Neural crest cell (in vitro differentiated cells): ENCODE data around the gene NAALAD2. TPM values are rescaled to one million over a fixed set of nuclear protein-coding genes. Genes with fewer than 3 reads are reported as not detected.
A peak's percentile ranks its signal among the peaks of the same experiment; 100 is the strongest.
"Not testable (repeated sequence)": the region's sequence is repeated elsewhere in the genome, so short reads cannot be mapped to it uniquely, and the experiment has no call there.

ENCODE experiments used
- DNase-seq: peaks from one replicate; pipeline ENCODE4 v3.0.0; 2021; ENCODE audit warnings: low read depth, mixed read lengths, low spot score
- H3K27ac Mint-ChIP-seq: one replicate; pipeline ENCODE4 v1.8.0; 2021; ENCODE audit warnings: mild to moderate bottlenecking, mixed read lengths; ENCODE audit not compliant: unreplicated experiment
- H3K27me3 Mint-ChIP-seq: 2 replicates; pipeline ENCODE4 v1.8.0; 2021; ENCODE audit warnings: low read depth, mild to moderate bottlenecking, mixed read lengths
- H3K36me3 Mint-ChIP-seq: 2 replicates; pipeline ENCODE4 v1.8.0; 2021; ENCODE audit warnings: low read depth, mild to moderate bottlenecking, mixed read lengths
- H3K4me1 Mint-ChIP-seq: 2 replicates; pipeline ENCODE4 v1.8.0; 2021; ENCODE audit warnings: mixed read lengths
- H3K4me3 Mint-ChIP-seq: one replicate; pipeline ENCODE4 v1.8.0; 2021; ENCODE audit warnings: mild to moderate bottlenecking, mixed read lengths
- H3K9me3 Mint-ChIP-seq: 2 replicates; pipeline ENCODE4 v1.8.0; 2021; ENCODE audit warnings: mixed read lengths
- CTCF ChIP-seq: fragments of 200-600 bp; sonication (generic); conservative IDR thresholded peaks from 2 replicates; pipeline ENCODE4 v1.5.0; 2021; ENCODE audit warnings: antibody characterized with exemption, mild to moderate bottlenecking
- long read RNA-seq: library from polyadenylated mRNA; unstranded; transcript quantifications from one replicate; pipeline ENCODE4 v2.0.0, GENCODE V29; 2020
- total RNA-seq: library from RNA; stranded (reverse); gene quantifications from 2 replicates; pipeline ENCODE4 v1.2.1, GENCODE V29; 2021

Gene NAALAD2
- total RNA-seq, result 16.1 and 16.7 TPM in 2 replicates
- long read RNA-seq, transcript NAALAD2-210 (19 exons, 3,600 nt), result major isoform, 10 of 49 reads
- long read RNA-seq, transcript NAALAD2-208 (7 exons, 1,504 nt), result minor isoform, 5 of 49 reads
- long read RNA-seq, partial matches to known transcripts, result 20 of 49 reads
- long read RNA-seq, other reads (novel, unspliced or antisense), result 13 of 49 reads

DNA sequence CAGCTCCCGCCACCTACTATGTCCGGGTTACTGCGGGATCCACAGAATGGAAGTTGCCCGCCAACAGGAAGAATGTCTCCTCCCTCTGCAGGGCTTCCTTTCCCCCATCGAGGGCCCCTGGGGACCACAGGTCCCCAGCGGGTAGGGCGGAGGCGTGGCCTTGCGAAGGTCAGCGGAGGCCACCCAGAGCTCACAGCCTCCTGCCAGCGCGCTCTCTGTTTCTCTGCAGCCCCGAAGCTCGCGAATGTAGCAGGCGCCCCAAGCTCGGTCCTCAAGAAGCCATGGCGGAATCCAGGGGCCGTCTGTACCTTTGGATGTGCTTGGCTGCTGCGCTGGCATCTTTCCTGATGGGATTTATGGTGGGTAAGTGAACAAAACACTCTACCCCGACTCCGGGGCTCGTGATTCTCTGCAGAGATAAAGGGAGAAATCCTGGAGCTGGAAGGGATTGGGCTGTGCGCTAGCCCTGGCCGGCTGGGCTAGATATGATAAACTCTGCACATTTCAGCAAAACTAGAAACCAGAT, at the start of gene NAALAD2:
Gene NAALAD2, plus strand, starts transcription at position 186 of the 526 bp plus-strand sequence. Its CDS starts 96 bp downstream, at position 282.
- H3K4me1 Mint-ChIP-seq, result peaks cover 53% of the 10 kb centered on the region
- TF ChIP-seq CTCF, result no peak
- H3K27ac Mint-ChIP-seq, result peak within 1 kb of the TSS; percentile 93
- H3K9me3 Mint-ChIP-seq, result peaks cover 4% of the 10 kb centered on the region
- DNase-seq, result peak; percentile 63
- H3K4me3 Mint-ChIP-seq, result peak within 1 kb of the TSS; percentile 95
- H3K27me3 Mint-ChIP-seq, result no peaks in the 10 kb centered on the region
- peaks cover 13% of the 10 kb centered on the region for H3K36me3 Mint-ChIP-seq

DNA sequence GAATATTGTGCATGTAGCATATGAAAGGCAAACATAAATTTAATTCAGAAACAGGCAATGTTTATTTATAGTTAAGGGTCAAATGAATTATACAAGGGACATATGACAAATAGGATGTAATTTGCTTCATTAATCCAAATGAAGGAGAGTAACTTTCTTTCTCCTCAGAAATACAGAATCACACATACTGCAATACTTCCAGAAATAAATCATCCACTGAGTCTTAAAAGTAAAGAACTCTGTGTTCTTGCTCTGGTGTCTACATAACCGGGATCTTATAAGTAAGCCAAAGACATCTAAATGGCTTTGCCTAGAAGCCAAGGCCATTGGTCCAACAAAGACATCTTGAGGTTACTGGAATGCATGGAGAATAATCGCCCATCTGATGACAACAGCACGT, 48.8 kb upstream of the NAALAD2 start, which contains the start of gene UBTFL1:
Gene UBTFL1, plus strand, starts transcription at position 301 of the 400 bp plus-strand sequence. Its CDS starts 0 bp downstream, at position 301.
- H3K4me3 Mint-ChIP-seq, DNase-seq, H3K4me1 Mint-ChIP-seq, H3K27me3 Mint-ChIP-seq, H3K36me3 Mint-ChIP-seq, H3K27ac Mint-ChIP-seq, H3K9me3 Mint-ChIP-seq: not testable (repeated sequence)

GRCh38 chr11:90088731-90089130, 45.7 kb upstream of the NAALAD2 start:
- not testable (repeated sequence) for DNase-seq, H3K4me1 Mint-ChIP-seq, H3K27me3 Mint-ChIP-seq, H3K9me3 Mint-ChIP-seq, H3K36me3 Mint-ChIP-seq, H3K4me3 Mint-ChIP-seq, H3K27ac Mint-ChIP-seq

DNA sequence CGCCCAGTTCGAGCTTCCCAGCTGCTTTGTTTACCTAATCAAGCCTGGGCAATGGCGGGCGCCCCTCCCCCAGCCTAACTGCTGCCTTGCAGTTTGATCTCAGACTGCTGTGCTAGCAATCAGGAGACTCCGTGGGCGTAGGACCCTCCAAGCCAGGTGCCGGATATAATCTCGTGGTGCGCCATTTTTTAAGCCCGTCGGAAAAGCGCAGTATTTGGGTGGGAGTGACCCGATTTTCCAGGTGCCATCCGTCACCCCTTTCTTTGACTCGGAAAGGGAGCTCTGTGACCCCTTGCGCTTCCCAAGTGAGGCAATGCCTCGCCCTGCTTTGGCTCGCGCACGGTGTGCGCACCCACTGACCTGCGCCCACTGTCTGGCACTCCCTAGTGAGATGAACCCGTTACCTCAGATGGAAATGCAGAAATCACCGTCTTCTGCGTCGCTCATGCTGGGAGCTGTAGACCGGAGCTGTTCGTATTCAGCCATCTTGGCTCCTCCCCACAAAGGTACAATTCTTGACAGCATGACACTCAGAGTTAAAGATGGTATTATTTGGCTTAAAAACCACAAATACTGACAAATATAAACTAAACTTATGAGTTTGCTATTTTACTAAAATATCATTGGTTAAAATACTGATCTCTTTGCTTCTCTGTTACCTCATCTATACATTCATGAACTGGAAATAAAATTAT, 39.1 kb upstream of the NAALAD2 start:
- H3K36me3 Mint-ChIP-seq, H3K27ac Mint-ChIP-seq, H3K4me1 Mint-ChIP-seq, H3K4me3 Mint-ChIP-seq, H3K9me3 Mint-ChIP-seq, DNase-seq, H3K27me3 Mint-ChIP-seq: not testable (repeated sequence)

GRCh38 chr11:90098261-90098660, 36.2 kb upstream of the NAALAD2 start:
- H3K9me3 Mint-ChIP-seq, H3K27ac Mint-ChIP-seq, H3K4me3 Mint-ChIP-seq, DNase-seq, H3K4me1 Mint-ChIP-seq, H3K27me3 Mint-ChIP-seq, H3K36me3 Mint-ChIP-seq: not testable (repeated sequence)

DNA sequence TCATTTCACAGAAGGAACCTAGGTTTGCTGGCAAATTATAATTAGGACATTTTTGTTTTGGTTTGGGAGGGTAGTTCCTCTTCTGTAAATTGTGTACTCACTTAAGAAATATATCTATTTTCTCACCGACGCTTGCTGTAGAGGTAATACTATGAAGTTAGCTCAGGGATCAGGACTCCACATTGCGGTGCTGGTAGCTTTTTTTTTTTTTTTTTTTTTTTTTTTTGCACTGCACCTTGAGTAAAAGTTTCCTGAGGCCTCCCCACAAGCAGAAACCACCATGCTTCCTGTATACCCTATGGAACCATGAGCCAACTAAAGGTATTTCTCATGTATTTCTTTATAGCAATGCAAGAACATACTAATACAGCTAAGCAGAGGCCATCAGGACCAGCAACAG, 34.0 kb upstream of the NAALAD2 start:
- H3K9me3 Mint-ChIP-seq, result peaks cover under 1% of the 10 kb centered on the region
- H3K27me3 Mint-ChIP-seq, result no peaks in the 10 kb centered on the region
- H3K36me3 Mint-ChIP-seq, result no peaks in the 10 kb centered on the region
- DNase-seq, result no peak
- no peak for TF ChIP-seq CTCF
- H3K4me1 Mint-ChIP-seq, result no peaks in the 10 kb centered on the region
- H3K4me3 Mint-ChIP-seq, result no peak overlapping the region
- no peak overlapping the region for H3K27ac Mint-ChIP-seq

GRCh38 chr11:90113541-90113940, 20.9 kb upstream of the NAALAD2 start:
- H3K4me3 Mint-ChIP-seq, result no peak overlapping the region
- peaks cover 13% of the 10 kb centered on the region for H3K4me1 Mint-ChIP-seq
- H3K9me3 Mint-ChIP-seq, result no peaks in the 10 kb centered on the region
- peak; percentile 72 for TF ChIP-seq CTCF
- H3K27ac Mint-ChIP-seq, result no peak overlapping the region
- no peaks in the 10 kb centered on the region for H3K27me3 Mint-ChIP-seq
- H3K36me3 Mint-ChIP-seq, result no peaks in the 10 kb centered on the region
- DNase-seq, result no peak
